ENCODE measurements around the gene ZNF774.
"Not testable (repeated sequence)": the region's sequence is repeated elsewhere in the genome, so short reads cannot be mapped to it uniquely, and the experiment has no call there.

Gene ZNF774

GRCh38 chr15:90393040-90393439 lies 41.0 kb downstream of the ZNF774 start:
- DNase-seq = no peak

GRCh38 chr15:90394074-90394473 lies 42.0 kb downstream of the ZNF774 start:
- DNase-seq = no peak

GRCh38 chr15:90394748-90395442 lies 42.8 kb downstream of the ZNF774 start:
- DNase-seq = no peak

DNA sequence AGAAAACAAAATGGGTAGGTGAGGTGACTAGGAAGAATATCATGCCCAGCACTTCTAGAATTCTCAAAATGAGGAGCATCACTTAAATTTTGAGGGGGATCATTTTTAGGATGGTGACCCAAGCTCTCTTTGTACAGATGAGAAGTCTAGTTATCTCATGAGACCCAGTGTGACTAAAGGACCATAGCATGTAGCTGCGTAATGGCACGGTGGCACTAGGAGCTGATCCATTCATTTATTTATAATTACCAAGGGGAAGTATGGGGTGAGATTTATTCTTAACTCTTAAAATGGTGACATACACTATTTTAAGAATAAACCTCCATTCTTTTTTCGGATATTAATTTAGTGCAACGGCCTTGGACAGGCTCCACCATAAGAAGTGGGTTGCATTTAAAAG lies 44.2 kb downstream of the ZNF774 start:
- no peak for DNase-seq

DNA sequence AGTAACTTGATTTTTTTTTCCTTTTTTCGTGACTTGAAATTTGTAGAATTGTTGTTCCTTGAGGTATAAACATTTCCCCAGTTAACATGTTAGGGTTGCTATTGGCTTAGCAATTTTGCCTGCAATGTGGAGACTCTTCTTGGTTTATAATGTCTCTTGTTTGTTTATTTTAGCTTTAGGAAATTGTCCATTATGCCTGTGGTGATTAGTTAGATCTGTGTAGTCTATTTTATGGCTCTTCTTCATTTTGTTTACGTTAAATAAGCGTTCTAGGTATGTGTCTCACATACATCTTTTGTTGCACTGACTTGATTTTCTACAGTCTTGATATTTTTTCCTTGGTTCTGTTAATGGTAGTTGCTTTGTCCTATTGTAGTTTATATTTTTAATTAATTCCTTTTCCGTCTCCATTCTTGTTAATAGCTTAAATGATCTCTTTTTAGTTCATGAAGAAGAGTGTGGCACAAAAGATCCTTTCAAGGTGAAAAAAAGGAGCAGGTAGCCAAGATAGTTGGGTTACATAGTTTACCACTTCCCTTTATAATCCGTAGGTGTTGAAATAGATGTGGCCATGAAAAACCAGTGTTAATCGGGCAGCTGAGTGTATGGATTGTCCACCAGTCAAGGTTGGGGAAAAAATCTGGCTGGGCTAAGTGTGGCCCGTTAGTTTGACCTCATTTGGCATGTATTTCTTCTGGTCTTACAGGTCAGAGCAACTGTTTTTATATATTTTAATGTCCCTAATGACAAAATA lies 48.1 kb downstream of the ZNF774 start:
- no peak for DNase-seq

- DNase-seq = peak; percentile 69
Observed at GRCh38 chr15:90400759-90401314, 48.8 kb downstream of the ZNF774 start.

DNA sequence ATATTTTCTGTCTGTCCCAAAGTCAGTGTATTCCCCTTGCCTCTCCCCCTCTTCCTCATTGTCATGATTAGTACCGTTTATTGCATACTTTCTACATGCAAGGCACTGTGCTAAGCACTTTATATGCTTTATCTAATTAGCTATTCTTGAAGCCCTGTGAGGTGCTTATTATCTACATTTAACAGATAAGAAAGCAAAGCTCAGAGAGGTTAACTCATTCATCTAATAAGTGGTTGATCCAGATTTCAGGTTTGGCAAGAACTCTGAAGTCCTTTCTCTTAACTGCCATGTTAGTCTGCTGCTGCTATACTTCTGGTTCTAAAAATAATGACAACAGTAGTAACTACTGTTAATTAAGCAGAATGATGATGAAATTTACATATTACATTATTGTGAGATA lies 49.4 kb downstream of the ZNF774 start:
- DNase-seq = no peak

GRCh38 chr15:90402223-90402622 lies 50.1 kb downstream of the ZNF774 start:
- no peak for DNase-seq

- no peak for DNase-seq
Observed at GRCh38 chr15:90402767-90403166, 50.7 kb downstream of the ZNF774 start.

DNA sequence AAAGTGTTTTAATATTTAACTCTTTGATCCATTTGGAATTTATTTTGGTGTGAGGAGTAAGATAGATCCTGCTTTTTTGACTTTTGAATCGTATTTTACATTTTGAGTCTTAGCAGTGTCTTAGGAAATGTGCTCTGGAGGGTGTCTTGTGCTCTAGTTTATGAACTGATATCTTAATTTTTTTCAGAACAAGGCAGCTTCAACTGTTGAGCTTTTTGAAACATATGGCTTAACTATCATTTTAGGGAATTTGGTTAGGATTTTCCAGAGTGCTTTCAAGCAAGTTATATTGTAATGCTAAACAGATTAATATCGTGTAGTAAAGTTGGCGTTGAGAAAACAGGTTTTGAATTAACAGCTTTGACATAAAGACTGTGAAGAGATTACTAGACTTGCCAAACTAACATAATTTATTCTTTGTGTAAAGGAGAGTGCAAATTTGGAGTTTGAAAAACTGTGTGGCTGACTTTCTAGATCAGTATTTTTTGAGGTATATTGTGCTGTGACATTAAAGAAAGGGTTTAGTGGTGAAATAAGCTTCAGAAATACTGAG lies 53.0 kb downstream of the ZNF774 start:
- no peak for DNase-seq

DNA sequence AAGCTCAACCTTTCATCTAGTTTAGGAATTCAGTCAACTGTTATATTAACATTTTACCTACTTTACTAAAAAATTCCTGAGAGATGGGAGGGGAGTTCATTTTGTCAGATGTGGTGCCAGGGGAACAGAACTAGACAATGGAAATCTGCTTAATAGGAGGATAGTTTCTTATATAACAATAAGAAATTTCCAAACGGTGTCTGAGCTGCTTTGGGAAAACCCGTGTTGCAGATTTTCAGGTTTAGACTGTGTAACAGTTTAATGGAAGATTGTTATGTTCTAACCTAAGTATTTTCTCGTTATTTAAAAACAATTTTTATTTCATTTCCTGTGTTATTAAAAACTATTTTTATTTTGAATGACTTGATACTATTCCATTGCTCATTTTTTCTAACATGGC lies 55.3 kb downstream of the ZNF774 start:
- no peak for DNase-seq

DNA sequence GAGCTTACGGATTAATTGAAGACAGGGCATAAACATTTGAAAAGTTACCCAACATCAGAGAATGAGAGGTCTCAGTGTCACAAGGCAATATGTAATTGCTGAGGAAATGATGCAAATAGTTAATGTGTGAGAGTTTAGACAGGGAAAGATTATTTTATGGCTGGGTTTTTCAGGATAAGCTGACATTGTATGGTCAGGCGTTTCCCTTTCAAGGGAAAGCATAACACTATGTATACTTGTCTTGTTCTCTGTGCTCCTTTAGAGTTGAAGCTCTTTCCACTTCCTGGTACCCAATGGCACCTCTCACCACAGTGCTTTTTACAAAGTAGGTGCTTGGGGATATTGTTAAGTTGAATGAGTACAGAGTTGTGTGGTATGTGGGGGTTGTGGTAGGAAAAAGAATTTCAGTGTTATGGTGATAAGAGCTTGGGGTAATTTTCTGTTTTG lies 55.8 kb downstream of the ZNF774 start:
- no peak for DNase-seq

- DNase-seq = no peak
Observed at GRCh38 chr15:90408657-90409056, 56.6 kb downstream of the ZNF774 start.

- not testable (repeated sequence) for DNase-seq
Observed at GRCh38 chr15:90409587-90409986, 57.5 kb downstream of the ZNF774 start.

- DNase-seq = not testable (repeated sequence)
Observed at GRCh38 chr15:90410316-90410715, 58.2 kb downstream of the ZNF774 start.

- no peak for DNase-seq
Observed at GRCh38 chr15:90411176-90411575, 59.1 kb downstream of the ZNF774 start.
